ENCODE measurements around the gene TAF11L5.
"Not testable (repeated sequence)": the region's sequence is repeated elsewhere in the genome, so short reads cannot be mapped to it uniquely, and the experiment has no call there.

The TAF11L5 gene

DNA sequence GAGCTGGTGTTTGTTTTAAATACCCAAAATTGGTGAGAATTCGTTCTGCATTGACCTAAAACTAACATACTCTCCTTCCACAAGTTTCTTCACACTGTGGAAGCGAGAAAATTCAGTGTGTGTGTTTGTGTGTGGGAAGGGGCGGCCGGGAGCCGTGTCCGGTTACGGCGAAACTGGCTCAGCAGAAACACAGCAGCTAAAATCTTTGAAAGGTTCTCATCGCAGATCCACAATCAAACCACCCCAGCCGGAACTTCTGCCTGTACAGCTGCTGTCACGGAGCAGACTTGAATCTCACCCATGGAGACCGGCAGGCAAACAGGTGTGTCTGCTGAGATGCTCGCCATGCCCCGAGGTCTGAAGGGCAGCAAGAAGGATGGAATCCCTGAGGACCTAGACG is at the start of gene TAF11L5:
TAF11L5 (plus strand) TSS at position 301 of the 400 bp plus-strand sequence.
- not testable (repeated sequence) for DNase-seq

DNA sequence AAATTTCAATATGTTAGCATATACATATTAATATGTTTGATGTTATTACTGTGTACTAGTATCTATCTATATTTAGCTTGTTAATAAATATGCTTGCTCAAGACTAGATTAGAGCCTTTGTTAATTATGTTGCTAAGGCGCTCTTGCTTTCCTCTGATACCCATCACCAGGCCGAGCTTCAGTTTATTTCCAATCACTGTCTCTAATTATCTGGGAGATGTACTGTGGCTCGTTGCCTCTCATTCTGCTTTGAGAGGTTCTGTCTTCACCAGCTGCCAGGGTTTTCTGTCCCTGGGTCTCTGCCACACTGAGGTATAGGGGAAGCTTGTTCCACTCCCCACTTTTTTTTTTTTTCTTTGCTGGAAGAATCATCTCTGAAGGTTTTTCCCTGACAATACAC is 48.0 kb upstream of the TAF11L5 start:
- no peak for DNase-seq

DNA sequence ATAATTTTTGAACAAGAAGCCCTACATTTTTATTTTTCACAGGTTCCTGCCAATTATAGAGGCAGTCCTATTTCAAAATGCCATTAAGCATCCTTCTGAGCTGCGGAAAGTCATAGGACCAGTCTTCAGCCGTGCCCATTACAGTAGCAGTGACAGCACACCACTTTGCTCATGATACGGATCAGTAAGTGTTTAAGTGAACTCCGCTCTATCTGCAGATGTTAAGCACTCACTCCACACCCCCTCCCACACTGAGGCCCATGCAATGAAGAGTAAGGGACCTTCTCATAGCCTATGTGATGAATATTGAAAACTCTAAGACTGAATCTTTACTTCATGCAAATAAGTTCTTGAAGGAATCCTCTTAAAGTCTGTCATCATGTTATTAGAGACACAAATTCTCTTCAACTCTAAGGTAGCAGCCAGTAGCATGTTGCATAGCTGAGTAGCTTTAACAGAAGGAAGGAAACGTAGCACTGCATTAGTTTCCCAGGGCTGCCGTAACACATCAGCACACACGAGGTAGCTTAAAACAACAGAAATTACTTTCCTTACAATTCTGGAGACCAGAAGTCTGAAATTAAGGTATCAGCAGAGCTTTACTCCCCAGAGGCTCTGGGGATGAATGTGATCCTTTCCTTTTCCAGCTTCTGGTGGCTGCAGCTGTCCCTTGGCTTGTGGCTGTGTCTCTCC is 47.3 kb upstream of the TAF11L5 start:
- DNase-seq = no peak

DNA sequence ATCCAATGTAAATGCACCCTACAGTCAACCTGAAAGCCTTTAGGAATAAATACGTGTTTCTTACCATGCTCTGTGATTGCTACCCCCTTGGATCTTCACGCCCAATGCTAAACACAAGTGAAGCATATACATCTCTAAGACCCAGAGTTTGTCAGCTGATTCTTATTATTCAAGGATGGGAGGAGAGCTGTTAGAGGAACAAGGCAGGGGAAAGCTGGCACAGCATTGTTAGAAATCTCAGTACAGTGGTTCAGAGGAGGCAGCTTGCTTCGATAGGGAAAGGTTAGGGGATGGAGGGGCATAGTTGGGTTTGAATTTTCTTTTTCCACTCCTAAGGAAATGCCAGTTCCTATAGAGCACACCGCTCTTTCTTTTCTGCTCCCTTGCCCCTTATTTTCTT is 43.7 kb upstream of the TAF11L5 start:
- no peak for DNase-seq

DNA sequence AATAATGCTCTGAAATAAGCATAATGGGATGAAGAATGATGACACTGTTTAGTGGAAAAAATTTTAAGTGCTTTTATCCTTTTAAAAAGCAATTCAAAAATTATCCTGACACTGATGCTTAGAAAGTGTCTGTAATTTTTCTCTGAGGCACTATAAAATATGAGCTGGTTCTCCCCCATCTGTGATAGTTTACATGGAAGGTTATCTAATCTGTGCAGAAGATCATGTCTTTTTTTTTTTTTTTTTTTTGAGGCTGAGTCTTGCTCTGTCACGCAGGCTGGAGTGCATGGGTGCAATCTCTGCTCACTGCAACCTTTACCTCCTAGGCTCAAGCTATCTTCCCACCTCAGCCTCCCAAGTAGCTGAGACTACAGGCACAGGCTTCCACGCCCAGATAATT is 42.2 kb upstream of the TAF11L5 start:
- no peak for DNase-seq

DNA sequence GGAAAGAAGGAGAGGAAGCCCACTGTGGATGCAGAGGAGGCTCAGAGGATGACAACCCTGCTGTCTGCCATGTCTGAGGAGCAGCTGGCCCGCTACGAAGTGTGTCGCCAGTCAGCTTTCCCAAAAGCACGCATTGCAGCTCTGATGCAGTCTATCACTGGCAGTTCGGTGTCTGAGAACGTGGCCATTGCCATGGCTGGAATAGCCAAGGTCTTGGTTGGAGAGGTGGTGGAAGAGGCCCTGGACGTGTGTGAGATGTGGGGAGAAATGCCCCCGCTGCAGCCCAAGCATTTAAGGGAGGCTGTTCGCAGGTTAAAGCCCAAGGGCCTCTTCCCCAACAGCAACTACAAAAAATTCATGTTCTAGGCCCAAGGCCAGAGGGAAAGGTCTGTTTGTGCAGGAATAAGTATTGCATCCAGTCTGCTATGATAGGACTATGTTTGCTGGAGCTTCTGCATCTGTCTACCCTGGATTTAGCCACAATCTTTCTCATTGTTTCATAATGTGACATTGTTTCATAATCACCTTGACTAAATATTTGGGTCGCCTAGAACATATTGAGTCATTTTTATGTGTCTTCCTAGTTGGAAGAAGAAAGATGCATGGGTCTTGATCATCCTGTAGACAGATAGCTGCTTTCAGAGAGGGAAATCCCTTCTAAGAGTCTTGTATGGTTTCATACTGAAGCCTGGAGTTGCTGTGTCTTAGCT is 38.4 kb upstream of the TAF11L5 start:
- DNase-seq = not testable (repeated sequence)

DNA sequence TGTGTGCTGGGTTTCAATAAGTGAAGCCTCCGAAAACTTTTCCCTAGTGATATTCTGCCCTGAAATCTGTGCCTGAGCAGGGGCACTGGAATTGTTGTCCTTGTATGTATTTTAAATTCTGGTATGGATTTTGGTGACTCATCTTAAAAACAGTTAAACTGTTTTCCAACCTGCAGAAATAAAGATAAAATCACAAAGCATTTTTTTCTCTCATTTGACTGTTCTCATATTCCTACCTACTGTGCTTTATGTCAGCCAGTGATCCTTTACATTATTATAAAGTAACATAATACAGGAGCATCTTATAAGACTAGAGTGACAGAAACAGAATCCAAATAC is 37.9 kb upstream of the TAF11L5 start:
- no peak for DNase-seq

DNA sequence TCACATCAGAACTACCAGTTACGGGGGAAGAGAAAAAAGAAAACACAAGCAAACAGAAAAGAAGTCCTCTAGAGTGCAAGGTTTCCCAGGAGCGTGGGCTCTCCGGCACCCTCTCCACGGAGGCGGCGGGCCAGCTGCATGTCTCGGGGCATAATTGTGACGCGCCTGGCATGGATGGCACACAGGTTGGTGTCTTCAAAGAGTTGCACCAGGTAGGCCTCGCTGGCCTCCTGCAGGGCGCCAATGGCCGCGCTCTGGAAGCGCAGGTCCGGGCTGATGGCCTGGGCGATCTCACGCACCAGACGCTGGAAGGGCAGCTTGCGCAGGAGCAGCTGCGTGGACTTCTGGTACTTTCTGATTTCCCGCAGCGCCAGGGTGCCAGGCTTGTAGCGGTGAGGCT is 33.8 kb upstream of the TAF11L5 start:
- not testable (repeated sequence) for DNase-seq

DNA sequence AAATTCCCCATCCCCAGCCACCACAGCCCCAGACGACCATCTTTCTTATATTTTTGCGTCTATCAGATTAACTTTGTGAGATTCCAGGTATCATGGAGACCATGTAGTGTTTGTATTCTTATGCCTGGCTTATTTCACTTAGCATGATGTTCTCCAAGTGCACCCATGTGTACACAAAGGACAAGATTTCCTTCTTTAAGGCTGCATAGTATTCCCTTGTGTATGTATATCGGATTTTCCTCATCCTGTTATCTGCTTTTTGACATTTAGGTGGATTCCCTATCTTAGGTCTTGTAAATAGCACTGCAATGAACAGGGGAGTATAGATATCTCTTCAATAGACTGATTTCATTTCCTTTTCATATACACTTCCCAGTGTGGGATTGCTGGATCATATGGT is 32.3 kb upstream of the TAF11L5 start:
- DNase-seq = no peak

DNA sequence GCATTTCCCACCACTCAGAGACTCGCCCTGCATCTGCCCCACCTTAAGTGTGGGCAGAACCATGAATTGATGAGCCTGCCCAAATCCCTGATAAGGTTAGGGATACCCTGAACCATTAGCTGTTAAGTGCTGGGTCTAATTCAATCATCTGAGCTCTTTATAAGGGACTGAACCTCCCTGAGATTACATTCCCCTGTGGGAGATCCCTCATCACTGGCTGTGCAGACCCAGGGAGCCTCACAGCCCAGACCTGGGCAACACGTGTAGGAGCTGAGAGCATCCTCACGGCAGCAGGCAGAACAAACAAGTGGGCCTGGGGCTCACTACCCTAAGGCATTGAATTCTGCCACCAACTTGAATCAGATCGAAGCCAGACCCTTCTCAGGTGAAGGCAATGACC is 27.6 kb upstream of the TAF11L5 start:
- DNase-seq = no peak

DNA sequence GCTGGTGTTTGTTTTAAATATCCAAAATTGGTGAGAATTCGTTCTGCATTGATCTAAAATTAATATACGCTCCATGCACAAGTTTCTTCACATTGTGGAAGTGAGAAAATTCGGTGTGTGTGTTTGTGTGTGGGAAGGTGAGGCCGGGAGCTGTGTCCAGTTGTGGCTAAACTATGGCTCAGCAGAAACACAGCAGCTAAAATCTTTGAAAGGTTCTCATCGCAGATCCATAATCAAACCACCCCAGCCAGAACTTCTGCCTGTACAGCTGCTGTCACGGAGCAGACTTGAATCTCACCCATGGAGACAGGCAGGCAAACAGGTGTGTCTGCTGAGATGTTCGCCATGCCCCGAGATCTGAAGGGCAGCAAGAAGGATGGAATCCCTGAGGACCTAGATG is 27.1 kb upstream of the TAF11L5 start, which contains the start of gene TAF11L2:
TAF11L2 (plus strand) TSS at position 301 of the 400 bp plus-strand sequence.
- not testable (repeated sequence) for DNase-seq

DNA sequence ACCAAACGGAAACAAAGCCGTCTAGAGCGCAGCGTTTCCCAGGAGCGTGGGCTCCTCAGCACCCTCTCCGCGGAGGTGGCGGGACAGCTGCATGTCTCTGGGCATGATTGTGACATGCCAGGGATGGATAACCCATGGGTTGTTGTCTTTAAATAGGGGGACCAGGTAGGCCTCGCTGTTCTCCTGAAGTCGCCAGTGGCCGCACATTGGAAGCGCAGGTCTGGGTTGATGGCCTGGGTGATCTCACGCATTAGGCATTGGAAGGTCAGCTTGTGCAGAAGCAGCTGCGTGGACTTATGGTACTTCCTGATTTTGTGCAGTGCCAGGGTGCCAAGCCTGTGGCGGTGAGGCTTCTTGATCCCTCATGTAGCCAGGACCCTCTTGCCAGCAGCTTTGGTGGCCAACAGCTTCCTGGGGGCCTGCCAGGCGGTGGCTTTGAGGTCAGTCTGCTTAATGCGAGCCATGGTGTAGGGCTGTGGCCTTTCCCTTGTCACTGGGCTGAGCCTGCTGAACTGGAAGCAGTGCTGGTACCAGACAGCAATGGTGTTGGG is 13.2 kb upstream of the TAF11L5 start:
- no peak for DNase-seq

DNA sequence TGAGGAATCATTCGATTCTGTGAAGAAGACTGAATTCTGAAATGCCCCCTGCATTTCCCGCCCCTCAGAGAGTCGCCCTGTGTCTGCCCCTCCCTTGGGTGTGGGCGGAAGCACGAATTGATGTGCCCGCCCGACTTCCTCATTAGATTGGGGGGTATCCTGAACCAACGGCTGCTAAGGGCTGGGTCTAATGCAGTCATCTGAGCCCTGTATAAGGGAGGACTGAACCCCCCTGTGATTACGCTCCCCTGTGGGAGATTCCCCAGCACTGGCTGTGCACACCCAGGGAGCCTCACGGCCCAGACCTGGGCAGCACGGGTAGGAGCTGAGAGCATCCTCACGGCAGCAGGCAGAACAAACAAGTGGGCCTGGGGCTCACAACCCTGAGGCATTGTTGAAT is 7.5 kb upstream of the TAF11L5 start:
- not testable (repeated sequence) for DNase-seq

DNA sequence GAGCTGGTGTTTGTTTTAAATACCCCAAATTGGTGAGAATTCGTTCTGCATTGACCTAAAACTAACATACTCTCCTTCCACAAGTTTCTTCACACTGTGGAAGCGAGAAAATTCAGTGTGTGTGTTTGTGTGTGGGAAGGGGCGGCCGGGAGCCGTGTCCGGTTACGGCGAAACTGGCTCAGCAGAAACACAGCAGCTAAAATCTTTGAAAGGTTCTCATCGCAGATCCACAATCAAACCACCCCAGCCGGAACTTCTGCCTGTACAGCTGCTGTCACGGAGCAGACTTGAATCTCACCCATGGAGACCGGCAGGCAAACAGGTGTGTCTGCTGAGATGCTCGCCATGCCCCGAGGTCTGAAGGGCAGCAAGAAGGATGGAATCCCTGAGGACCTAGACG is 7.0 kb upstream of the TAF11L5 start, which contains the start of gene TAF11L3:
TAF11L3 (plus strand) TSS at position 301 of the 400 bp plus-strand sequence.
- DNase-seq = not testable (repeated sequence)

DNA sequence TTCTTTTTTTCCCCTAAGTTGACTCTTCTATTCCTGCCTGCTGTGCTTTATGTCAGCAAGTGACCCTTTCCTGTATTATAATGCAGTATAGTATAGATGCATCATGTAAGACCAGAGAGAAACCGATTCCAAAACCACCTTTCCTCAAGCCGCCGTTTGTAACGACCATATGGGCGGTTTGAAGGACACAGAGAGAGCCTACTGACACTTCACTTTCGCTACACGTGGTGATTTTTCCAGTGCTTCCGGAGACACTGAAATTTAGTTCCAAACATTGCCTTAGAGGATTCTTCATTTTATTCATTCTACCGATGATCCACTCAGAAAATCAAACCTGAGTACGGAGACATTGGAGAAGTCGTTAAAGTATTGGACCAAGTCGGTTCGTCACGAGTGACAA is 5.5 kb upstream of the TAF11L5 start:
- DNase-seq = not testable (repeated sequence)

DNA sequence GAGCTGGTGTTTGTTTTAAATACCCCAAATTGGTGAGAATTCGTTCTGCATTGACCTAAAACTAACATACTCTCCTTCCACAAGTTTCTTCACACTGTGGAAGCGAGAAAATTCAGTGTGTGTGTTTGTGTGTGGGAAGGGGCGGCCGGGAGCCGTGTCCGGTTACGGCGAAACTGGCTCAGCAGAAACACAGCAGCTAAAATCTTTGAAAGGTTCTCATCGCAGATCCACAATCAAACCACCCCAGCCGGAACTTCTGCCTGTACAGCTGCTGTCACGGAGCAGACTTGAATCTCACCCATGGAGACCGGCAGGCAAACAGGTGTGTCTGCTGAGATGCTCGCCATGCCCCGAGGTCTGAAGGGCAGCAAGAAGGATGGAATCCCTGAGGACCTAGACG is 3.5 kb upstream of the TAF11L5 start, which contains the start of gene TAF11L4:
TAF11L4 (plus strand) TSS at position 301 of the 400 bp plus-strand sequence.
- DNase-seq = not testable (repeated sequence)

DNA sequence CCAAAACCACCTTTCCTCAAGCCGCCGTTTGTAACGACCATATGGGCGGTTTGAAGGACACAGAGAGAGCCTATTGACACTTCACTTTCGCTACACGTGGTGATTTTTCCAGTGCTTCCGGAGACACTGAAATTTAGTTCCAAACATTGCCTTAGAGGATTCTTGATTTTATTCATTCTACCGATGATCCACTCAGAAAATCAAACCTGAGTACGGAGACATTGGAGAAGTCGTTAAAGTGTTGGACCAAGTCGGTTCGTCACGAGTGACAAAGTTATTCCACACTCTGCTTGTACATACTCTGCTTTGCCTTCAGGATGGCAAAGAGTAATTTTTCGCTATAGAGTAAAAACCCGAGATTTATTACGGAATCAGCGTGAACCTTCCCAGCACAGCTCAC is 1.5 kb downstream of the TAF11L5 start:
- DNase-seq = peak; percentile 22

DNA sequence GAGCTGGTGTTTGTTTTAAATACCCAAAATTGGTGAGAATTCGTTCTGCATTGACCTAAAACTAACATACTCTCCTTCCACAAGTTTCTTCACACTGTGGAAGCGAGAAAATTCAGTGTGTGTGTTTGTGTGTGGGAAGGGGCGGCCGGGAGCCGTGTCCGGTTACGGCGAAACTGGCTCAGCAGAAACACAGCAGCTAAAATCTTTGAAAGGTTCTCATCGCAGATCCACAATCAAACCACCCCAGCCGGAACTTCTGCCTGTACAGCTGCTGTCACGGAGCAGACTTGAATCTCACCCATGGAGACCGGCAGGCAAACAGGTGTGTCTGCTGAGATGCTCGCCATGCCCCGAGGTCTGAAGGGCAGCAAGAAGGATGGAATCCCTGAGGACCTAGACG is 3.3 kb downstream of the TAF11L5 start, which contains the start of gene TAF11L6:
TAF11L6 (plus strand) TSS at position 301 of the 400 bp plus-strand sequence.
- DNase-seq = not testable (repeated sequence)

All from activated CD4-positive, alpha-beta T cell treated with anti-CD3 and anti-CD28 coated beads, Interleukin-2, Interleukin-6, amounts not matched to agents 100 ng/mL and 50 ng/mL, durations not matched to agents 16 hours and 8 hours (primary cell).